Activated naive CD8-positive, alpha-beta T cell treated with anti-CD3 and anti-CD28 coated beads, Interleukin-2, amount 50 U/mL, for 24 hours (primary cell): Measurements from ENCODE around the gene PSMD1.

ENCODE experiments used
- ATAC-seq: fragments of 150-1000 bp; cut with Tn5 transposase; one replicate; pipeline ENCODE4 v1.10.0; 2021
- DNase-seq: peaks from one replicate; pipeline ENCODE4 v3.0.0; 2021
- H3K27ac Mint-ChIP-seq: one replicate; pipeline ENCODE4 v1.8.0; 2021; ENCODE audit warnings: mild to moderate bottlenecking, mixed read lengths
- H3K27me3 Mint-ChIP-seq: one replicate; pipeline ENCODE4 v1.8.0; 2021; ENCODE audit warnings: mixed read lengths
- H3K36me3 Mint-ChIP-seq: one replicate; pipeline ENCODE4 v1.8.0; 2021; ENCODE audit warnings: low read depth, mixed read lengths
- H3K4me1 Mint-ChIP-seq: one replicate; pipeline ENCODE4 v1.8.0; 2021; ENCODE audit warnings: mixed read lengths
- H3K4me3 Mint-ChIP-seq: one replicate; pipeline ENCODE4 v1.8.0; 2021; ENCODE audit warnings: mild to moderate bottlenecking, moderate library complexity, mixed read lengths
- H3K9me3 Mint-ChIP-seq: one replicate; pipeline ENCODE4 v1.8.0; 2021; ENCODE audit warnings: mixed read lengths

PSMD1 gene

DNA sequence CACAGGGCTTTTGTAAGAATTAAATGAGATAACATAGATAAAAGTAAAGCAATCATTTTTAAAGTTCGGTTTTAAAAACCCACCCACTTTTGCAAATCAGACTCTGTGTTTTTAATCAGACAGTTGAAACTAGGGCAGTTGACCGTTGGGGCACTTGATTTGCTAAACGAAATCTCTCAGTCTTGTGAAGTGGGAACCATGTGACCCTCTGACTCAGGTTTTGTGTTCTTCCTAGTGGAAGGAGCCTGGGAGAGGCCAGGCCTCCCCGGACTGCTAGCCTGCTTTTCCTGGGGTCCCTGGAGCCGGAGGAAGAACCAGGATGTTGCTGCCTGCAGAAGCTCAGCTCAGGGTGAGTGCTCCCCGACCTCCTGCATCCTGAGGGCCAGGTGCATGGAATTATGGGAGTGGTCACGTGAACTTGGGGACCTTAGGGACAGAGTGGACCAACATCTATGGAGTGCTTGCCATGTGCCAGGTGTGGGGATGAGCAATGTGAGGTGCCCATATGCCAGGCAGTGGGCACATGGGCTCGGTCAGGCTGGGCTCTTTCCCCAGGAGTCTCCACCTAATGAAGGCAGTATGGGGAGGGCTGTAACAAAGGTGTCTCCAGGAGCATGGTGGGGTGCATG lies 15.5 kb upstream of the PSMD1 start:
- Mint-ChIP-seq H3K27ac (no peak overlapping the region), H3K4me3 (no peak overlapping the region), H3K9me3 (no peaks in the 10 kb centered on the region), H3K36me3 (no peaks in the 10 kb centered on the region), H3K4me1 (peaks cover 1% of the 10 kb centered on the region), H3K27me3 (peaks cover 46% of the 10 kb centered on the region)
- DNase-seq (no peak), ATAC-seq (no peak)

DNA sequence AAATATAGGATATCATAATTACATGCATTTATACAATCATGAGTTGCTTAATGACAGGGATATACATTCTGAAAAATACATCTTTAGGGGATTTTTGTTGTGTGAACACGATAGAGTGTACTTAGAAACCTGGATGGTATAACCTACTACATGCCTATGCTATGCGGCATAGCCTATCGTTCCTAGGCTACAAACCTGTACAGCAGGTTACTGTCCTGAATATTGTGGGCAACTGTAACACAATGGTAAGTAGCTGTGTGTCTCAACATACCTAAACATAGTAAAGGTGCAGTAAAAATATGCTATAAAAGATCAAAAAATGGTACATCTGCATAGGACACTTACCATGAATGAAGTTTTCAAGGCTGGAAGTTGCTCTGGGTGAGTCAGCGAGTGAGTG lies 12.9 kb upstream of the PSMD1 start:
- Mint-ChIP-seq H3K4me1 (no peaks in the 10 kb centered on the region), H3K36me3 (no peaks in the 10 kb centered on the region), H3K27ac (no peak overlapping the region), H3K27me3 (peaks cover 38% of the 10 kb centered on the region), H3K4me3 (no peak overlapping the region), H3K9me3 (no peaks in the 10 kb centered on the region)
- ATAC-seq (no peak), DNase-seq (no peak)

GRCh38 chr2:231046916-231047273 lies 9.8 kb upstream of the PSMD1 start:
- H3K9me3 Mint-ChIP-seq = no peaks in the 10 kb centered on the region
- peaks cover 14% of the 10 kb centered on the region for H3K27me3 Mint-ChIP-seq
- ATAC-seq (no peak), DNase-seq (no peak)
- H3K4me1 Mint-ChIP-seq = no peaks in the 10 kb centered on the region
- no peaks in the 10 kb centered on the region for H3K36me3 Mint-ChIP-seq
- no peak overlapping the region for H3K4me3 Mint-ChIP-seq
- no peak overlapping the region for H3K27ac Mint-ChIP-seq

- no peaks in the 10 kb centered on the region for H3K9me3 Mint-ChIP-seq
- no peak for ATAC-seq
- H3K27ac Mint-ChIP-seq = no peak overlapping the region
- no peak for DNase-seq
- no peaks in the 10 kb centered on the region for H3K36me3 Mint-ChIP-seq
- no peak overlapping the region for H3K4me3 Mint-ChIP-seq
- H3K4me1 Mint-ChIP-seq = peaks cover 3% of the 10 kb centered on the region
- H3K27me3 Mint-ChIP-seq = peaks cover 16% of the 10 kb centered on the region
Observed at GRCh38 chr2:231047274-231047922, 9.3 kb upstream of the PSMD1 start.

GRCh38 chr2:231047923-231048915 lies 8.4 kb upstream of the PSMD1 start:
- H3K36me3 Mint-ChIP-seq = no peaks in the 10 kb centered on the region
- H3K4me1 Mint-ChIP-seq = peaks cover 12% of the 10 kb centered on the region
- ATAC-seq (no peak), DNase-seq (no peak)
- H3K9me3 Mint-ChIP-seq = no peaks in the 10 kb centered on the region
- no peak overlapping the region for H3K27ac Mint-ChIP-seq
- no peak overlapping the region for H3K4me3 Mint-ChIP-seq
- H3K27me3 Mint-ChIP-seq = peaks cover 16% of the 10 kb centered on the region

- ATAC-seq = no peak
- H3K36me3 Mint-ChIP-seq = no peaks in the 10 kb centered on the region
- H3K9me3 Mint-ChIP-seq = no peaks in the 10 kb centered on the region
- H3K4me1 Mint-ChIP-seq = peaks cover 20% of the 10 kb centered on the region
- H3K4me3 Mint-ChIP-seq = no peak overlapping the region
- peaks cover 19% of the 10 kb centered on the region for H3K27me3 Mint-ChIP-seq
- H3K27ac Mint-ChIP-seq = no peak overlapping the region
- DNase-seq = no peak
Observed at GRCh38 chr2:231049286-231050017, 7.2 kb upstream of the PSMD1 start.

DNA sequence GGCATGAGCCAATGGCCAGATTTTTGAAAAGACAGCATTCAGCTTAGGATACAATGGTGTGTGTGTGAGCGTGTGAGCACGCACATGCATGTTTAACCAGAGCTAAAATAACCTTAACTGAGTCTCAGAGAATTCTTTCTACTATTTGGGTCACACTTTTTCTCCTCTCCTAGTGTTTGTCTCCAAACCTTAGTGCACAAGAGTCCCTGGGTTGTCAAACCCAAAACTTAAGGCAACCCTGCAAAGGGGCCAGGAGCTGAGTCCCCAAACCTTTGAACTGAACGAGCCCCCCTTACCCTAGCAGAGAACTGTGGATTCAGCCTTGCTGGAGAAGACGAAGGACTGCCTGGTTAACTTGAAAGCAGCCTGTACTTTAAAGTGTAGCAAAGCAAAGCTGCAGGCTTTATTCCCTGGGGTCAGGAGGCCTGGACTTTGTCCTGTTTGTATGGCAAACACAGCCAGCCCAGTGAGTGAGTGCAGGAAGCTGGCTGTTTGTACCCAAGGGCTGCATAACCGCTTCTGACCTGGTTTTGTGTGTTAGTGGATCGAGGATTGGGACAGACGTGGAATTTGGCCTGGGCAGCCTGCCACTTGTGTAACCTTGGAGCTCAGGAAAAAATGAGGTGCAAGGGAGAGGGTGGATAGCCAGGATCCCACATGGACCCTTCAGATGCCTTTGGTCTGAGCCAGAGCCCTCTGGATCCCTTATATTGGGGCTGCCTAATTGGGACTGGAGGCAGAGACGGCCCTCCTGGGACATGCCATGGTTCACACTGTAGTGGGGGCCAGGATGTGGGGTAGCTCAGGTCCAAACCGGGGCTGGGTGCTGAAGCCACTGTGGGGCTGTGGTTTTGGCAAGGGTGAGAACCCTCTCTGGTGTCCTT lies 6.4 kb upstream of the PSMD1 start:
- Mint-ChIP-seq H3K27me3 (peaks cover 19% of the 10 kb centered on the region), H3K4me1 (peaks cover 20% of the 10 kb centered on the region), H3K4me3 (no peak overlapping the region), H3K27ac (no peak overlapping the region), H3K36me3 (no peaks in the 10 kb centered on the region), H3K9me3 (no peaks in the 10 kb centered on the region)
- ATAC-seq = no peak
- DNase-seq = no peak

DNA sequence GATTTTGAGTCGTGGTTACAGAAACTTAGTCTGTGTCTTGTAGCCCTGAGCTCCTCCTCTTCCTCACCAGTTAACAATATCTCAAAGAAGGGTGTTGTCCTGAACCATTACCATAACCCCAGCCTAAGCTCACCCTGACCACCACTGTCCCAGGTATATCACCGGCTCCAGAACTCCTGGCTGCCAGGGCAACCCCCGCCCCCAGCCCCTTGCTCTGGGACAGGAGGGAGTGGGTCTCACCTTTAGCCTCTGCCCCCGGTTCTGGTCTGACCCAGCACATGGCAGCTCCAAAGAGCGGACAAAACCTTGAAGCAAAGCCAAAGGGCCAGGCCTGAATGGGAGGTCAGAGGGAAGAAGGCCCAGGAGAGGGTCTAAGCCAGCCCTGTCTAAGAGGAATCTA lies 5.6 kb upstream of the PSMD1 start:
- H3K27ac Mint-ChIP-seq = no peak overlapping the region
- no peaks in the 10 kb centered on the region for H3K36me3 Mint-ChIP-seq
- DNase-seq (no peak), ATAC-seq (no peak)
- peaks cover 19% of the 10 kb centered on the region for H3K27me3 Mint-ChIP-seq
- H3K9me3 Mint-ChIP-seq = no peaks in the 10 kb centered on the region
- H3K4me3 Mint-ChIP-seq = no peak overlapping the region
- H3K4me1 Mint-ChIP-seq = peaks cover 23% of the 10 kb centered on the region

DNA sequence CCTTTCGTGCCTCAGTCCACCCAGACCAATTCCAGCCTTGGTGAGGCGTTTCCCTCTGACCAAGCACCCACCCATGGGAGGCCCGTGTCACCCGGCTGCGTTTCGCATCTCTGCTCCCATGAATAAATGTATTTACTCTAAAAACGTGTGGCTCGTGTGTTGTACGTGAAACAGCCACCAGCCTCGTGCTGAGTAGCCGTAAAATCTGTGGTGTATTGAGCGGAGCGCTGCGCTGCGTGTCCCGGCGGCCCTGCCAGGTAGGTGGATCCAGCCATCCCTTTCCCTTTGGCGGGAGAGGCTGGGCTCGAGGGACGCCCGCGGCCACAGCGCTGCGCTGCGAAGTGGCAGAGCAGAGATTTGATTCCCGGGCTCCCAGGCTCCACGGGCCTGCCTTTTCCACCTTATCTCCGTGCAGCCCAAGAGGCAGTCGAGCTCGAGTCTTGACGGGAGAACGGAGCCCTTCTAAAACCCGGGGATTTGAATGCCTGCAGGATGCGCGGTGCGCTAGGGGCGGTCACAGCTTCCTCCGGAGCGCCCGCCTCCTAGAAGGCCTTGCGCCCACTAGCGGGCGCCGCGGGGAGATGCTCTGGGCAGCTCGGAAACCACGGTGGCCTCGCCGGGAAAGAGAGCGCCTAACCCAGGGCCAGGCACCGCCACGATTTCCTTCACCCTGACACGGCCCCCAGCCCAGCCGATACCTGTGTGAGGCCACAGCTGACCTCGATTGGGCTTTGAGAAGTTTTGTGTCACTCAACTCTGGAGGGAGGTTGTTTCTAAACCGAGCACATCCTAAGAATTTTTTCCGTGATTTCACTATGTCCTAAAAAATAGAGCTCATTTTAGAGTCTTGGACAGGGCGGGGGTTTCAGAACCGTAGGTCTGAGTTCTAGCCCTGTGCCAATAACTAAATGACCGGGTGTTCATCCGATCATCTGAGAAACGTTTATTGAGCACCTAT lies 3.9 kb upstream of the PSMD1 start:
- Mint-ChIP-seq H3K27me3 (peaks cover 14% of the 10 kb centered on the region), H3K27ac (peak overlapping the region; percentile 39), H3K4me3 (peak overlapping the region; percentile 80), H3K4me1 (peaks cover 31% of the 10 kb centered on the region), H3K36me3 (no peaks in the 10 kb centered on the region), H3K9me3 (no peaks in the 10 kb centered on the region)
- peak; percentile 87 for DNase-seq
- ATAC-seq = peak; percentile 83

GRCh38 chr2:231053846-231054245 lies 2.8 kb upstream of the PSMD1 start:
- H3K4me1 Mint-ChIP-seq = peaks cover 42% of the 10 kb centered on the region
- H3K27me3 Mint-ChIP-seq = peaks cover 10% of the 10 kb centered on the region
- no peak overlapping the region for H3K4me3 Mint-ChIP-seq
- H3K27ac Mint-ChIP-seq = no peak overlapping the region
- H3K9me3 Mint-ChIP-seq = no peaks in the 10 kb centered on the region
- peaks cover 4% of the 10 kb centered on the region for H3K36me3 Mint-ChIP-seq
- no peak for DNase-seq
- no peak for ATAC-seq

DNA sequence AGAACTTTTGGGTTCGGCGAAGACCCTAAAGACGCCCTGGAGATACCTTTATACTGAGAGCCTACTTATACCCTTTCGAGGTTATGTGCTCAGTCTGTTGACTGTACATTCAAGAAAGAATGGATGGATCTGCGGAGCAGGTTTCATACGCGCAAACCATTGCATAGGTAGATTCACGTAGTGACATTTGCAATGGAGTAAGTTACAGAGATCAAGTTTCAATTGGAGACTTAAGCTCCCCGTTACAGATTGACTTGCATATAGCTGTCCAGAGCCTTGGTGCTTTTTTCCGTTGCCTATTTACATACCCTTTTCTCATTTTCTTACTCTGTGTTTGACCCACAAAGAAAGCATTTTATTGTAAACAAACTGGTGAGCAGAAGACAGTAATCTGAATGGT lies 923 bp downstream of the PSMD1 start:
- peaks cover 23% of the 10 kb centered on the region for H3K36me3 Mint-ChIP-seq
- peaks cover 3% of the 10 kb centered on the region for H3K27me3 Mint-ChIP-seq
- H3K4me1 Mint-ChIP-seq = peaks cover 53% of the 10 kb centered on the region
- DNase-seq = no peak
- H3K4me3 Mint-ChIP-seq = peak overlapping the region; percentile 86
- H3K27ac Mint-ChIP-seq = peak overlapping the region; percentile 82
- ATAC-seq = no peak
- H3K9me3 Mint-ChIP-seq = no peaks in the 10 kb centered on the region

GRCh38 chr2:231058761-231059550 lies 2.3 kb downstream of the PSMD1 start:
- H3K36me3 Mint-ChIP-seq = peaks cover 35% of the 10 kb centered on the region
- H3K4me3 Mint-ChIP-seq = peak overlapping the region; percentile 86
- peak overlapping the region; percentile 32 for H3K27ac Mint-ChIP-seq

More at GRCh38 chr2:231058761-231059550, 2.3 kb downstream of the PSMD1 start:
- DNase-seq (no peak), ATAC-seq (no peak)
- no peaks in the 10 kb centered on the region for H3K9me3 Mint-ChIP-seq
- peaks cover 3% of the 10 kb centered on the region for H3K27me3 Mint-ChIP-seq
- H3K4me1 Mint-ChIP-seq = peaks cover 40% of the 10 kb centered on the region
